K562 (cell line): ENCODE measurements around the gene IZUMO4. TPM values are rescaled to one million over a fixed set of nuclear protein-coding genes. Genes with fewer than 3 reads are reported as not detected.

Experiments used
- ATAC-seq: fragments of 200-7000 bp; cut with Tn5 transposase; 3 replicates; pipeline ENCODE4 v1.9.1; 2020; ENCODE audit warnings: moderate library complexity
- BruUV-seq: library from RNA; stranded (reverse); fragments of 400-500 nt; replicated peaks from 2 replicates; lab custom pipeline; 2021; lab: Mats Ljungman, UMichigan
- CTCF ChIA-PET: fragments of 300-600 bp; formaldehyde crosslinking; extraction: SDS; loops from one replicate; lab custom pipeline; 2021; ENCODE audit warnings: low intra/inter-chr PET ratio; lab: Yijun Ruan, JAX
- POLR2A ChIA-PET: fragments of 300-600, 350-650 bp; sonication (Branson Sonifier 250); formaldehyde crosslinking; extraction: SDS; loops from one replicate; lab custom pipeline; 2021; ENCODE audit warnings: antibody characterized with exemption, inconsistent platforms; lab: Yijun Ruan, JAX
- DNase-seq, 4 experiments: peaks; one replicate each; pipeline versions ENCODE4 v3.0.0 to v3.0.0-alpha.2; 2011 to 2018; ENCODE audit warnings: low spot score in 3 of 4, mixed read lengths in 3 of 4; ENCODE audit errors: extremely low read depth in 1 of 4
- FAIRE-seq: peaks from 2 replicates; lab custom pipeline; 2011; peaks lifted over from hg19 to GRCh38; lab: Jason Lieb, UNC
- H2AFZ ChIP-seq: 2 replicates; pipeline ENCODE4 v1.6.0; 2011; ENCODE audit warnings: low read depth, low read length, control low read depth, inconsistent platforms
- H3K27ac ChIP-seq: fragments of 200-600 bp; 3 replicates; pipeline ENCODE4 v1.8.0; 2011; ENCODE audit warnings: low read depth, mild to moderate bottlenecking, control low read depth, inconsistent platforms, low read length, moderate library complexity, mixed read lengths; ENCODE audit errors: extremely low read depth
- H3K27me3 ChIP-seq, 2 experiments: fragments of 300-600 bp in 1 of 2; 2 replicates in 1 of 2; 3 replicates in 1 of 2; pipeline versions ENCODE4 v1.6.0 to v1.8.0; 2011; ENCODE audit warnings: inconsistent platforms in 2 of 2, low read length in 2 of 2, mild to moderate bottlenecking in 1 of 2, mixed read lengths in 1 of 2, moderate library complexity in 1 of 2; ENCODE audit not compliant: control insufficient read depth in 2 of 2, insufficient read depth in 2 of 2
- H3K36me3 ChIP-seq: fragments of 300-600 bp; 3 replicates; pipeline ENCODE4 v1.8.0; 2011; ENCODE audit warnings: mild to moderate bottlenecking, low read length, inconsistent platforms; ENCODE audit not compliant: control insufficient read depth, insufficient read depth
- H3K4me1 ChIP-seq, 2 experiments: fragments of 200-600 bp in 1 of 2; replicated peaks in 1 of 2; 2 replicates in 1 of 2; 3 replicates in 1 of 2; pipeline versions ENCODE4 v1.5.1 to v1.8.0; 2011; ENCODE audit warnings: inconsistent platforms in 2 of 2, low read length in 2 of 2, mild to moderate bottlenecking in 1 of 2, mixed read lengths in 1 of 2, moderate library complexity in 1 of 2; ENCODE audit not compliant: control insufficient read depth in 2 of 2, insufficient read depth in 2 of 2
- H3K4me2 ChIP-seq: 2 replicates; pipeline ENCODE4 v1.6.1; 2011; ENCODE audit warnings: low read length, control low read depth, inconsistent platforms, mixed read lengths; ENCODE audit not compliant: insufficient read depth
- H3K4me3 ChIP-seq: fragments of 200-600 bp; sonication (generic), shearing (Covaris generic); 2 replicates; pipeline ENCODE4 v1.5.1; 2016; ENCODE audit warnings: control low read depth, inconsistent platforms
- H3K79me2 ChIP-seq: fragments of 200-600 bp; 3 replicates; pipeline ENCODE4 v1.8.0; 2011; ENCODE audit warnings: low read length, inconsistent platforms; ENCODE audit not compliant: control insufficient read depth, insufficient read depth
- H3K9ac ChIP-seq, 2 experiments: 2 replicates each; pipeline versions ENCODE4 v1.6.0 to v1.6.1; 2011; ENCODE audit warnings: low read depth in 2 of 2, low read length in 2 of 2, control low read depth in 1 of 2, inconsistent platforms in 1 of 2, mild to moderate bottlenecking in 1 of 2, mixed read lengths in 1 of 2; ENCODE audit not compliant: insufficient read depth in 1 of 2
- H3K9me1 ChIP-seq: one replicate; pipeline ENCODE4 v1.6.0; 2011; ENCODE audit warnings: inconsistent platforms, mild to moderate bottlenecking, low read length, moderate library complexity; ENCODE audit not compliant: control insufficient read depth, insufficient read depth
- H3K9me3 ChIP-seq: replicated peaks from 2 replicates; pipeline ENCODE4 v1.5.1; 2011; ENCODE audit warnings: low read depth, low read length, inconsistent platforms; ENCODE audit not compliant: control insufficient read depth, insufficient read depth
- H4K20me1 ChIP-seq: replicated peaks from 2 replicates; pipeline ENCODE4 v1.6.1; 2011; ENCODE audit warnings: low read length, inconsistent platforms, mixed read lengths; ENCODE audit not compliant: control insufficient read depth, insufficient read depth
- ADNP ChIP-seq: fragments of 200-800 bp; sonication (Bioruptor generic); IDR thresholded peaks from 2 replicates; pipeline ENCODE4 v1.6.1; 2016; ENCODE audit warnings: missing genetic modification characterization, missing compliant biosample characterization
- BHLHE40 ChIP-seq: IDR thresholded peaks from 2 replicates; pipeline ENCODE4 v1.6.1; 2011; ENCODE audit warnings: low read length, improper control_type of control experiment
- CCNT2 ChIP-seq: IDR thresholded peaks from 2 replicates; pipeline ENCODE4 v1.6.1; 2011; ENCODE audit warnings: borderline replicate concordance, low read depth, mild to moderate bottlenecking, moderate library complexity, mixed read lengths, low read length; ENCODE audit not compliant: insufficient read length; ENCODE audit errors: extremely low read depth
- MEF2D ChIP-seq: conservative IDR thresholded peaks from 2 replicates; pipeline ENCODE4 v1.6.1; 2016; ENCODE audit warnings: low read depth, missing genetic modification characterization, missing compliant biosample characterization
- MLLT1 ChIP-seq, 2 experiments: fragments of 450-650 bp; IDR thresholded peaks; 2 replicates each; pipeline ENCODE4 v1.6.1; 2016
- PHF21A ChIP-seq: fragments of 450-650 bp; IDR thresholded peaks from 2 replicates; pipeline ENCODE4 v1.6.1; 2017; ENCODE audit warnings: low read depth, borderline replicate concordance
- RBBP5 ChIP-seq: fragments of 200-600 bp; sonication (generic); IDR thresholded peaks from 2 replicates; pipeline ENCODE4 v1.6.1; 2012; ENCODE audit warnings: borderline replicate concordance, mild to moderate bottlenecking, low read length, control low read depth, inconsistent platforms; ENCODE audit not compliant: insufficient read depth, poor library complexity, severe bottlenecking
- RBM34 ChIP-seq: fragments of 200-400 bp; formaldehyde crosslinking; IDR thresholded peaks from 2 replicates; pipeline ENCODE4 v1.6.1; 2018; ENCODE audit warnings: low read length, borderline replicate concordance; ENCODE audit not compliant: insufficient read depth
- RCOR1 ChIP-seq, 2 experiments: IDR thresholded peaks; 2 replicates each; pipeline ENCODE4 v1.6.1; 2012; ENCODE audit warnings: low read depth in 2 of 2, low read length in 2 of 2, borderline replicate concordance in 1 of 2, improper control_type of control experiment in 1 of 2
- TCF7 ChIP-seq: sonication (generic); IDR thresholded peaks from 2 replicates; pipeline ENCODE4 v1.6.1; 2016; ENCODE audit warnings: antibody characterized with exemption, borderline replicate concordance
- YY1 ChIP-seq, 3 experiments: IDR thresholded peaks; 2 replicates each; pipeline ENCODE4 v1.6.1; 2011; ENCODE audit warnings: low read length in 2 of 3, mild to moderate bottlenecking in 2 of 3, moderate library complexity in 2 of 3, borderline replicate concordance in 1 of 3, control low read depth in 1 of 3, low read depth in 1 of 3; ENCODE audit not compliant: insufficient read depth in 3 of 3, insufficient replicate concordance in 2 of 3, control insufficient read depth in 1 of 3, insufficient read length in 1 of 3; ENCODE audit errors: extremely low read depth in 1 of 3
- ZBTB17 ChIP-seq: fragments of 450-650 bp; formaldehyde crosslinking; IDR thresholded peaks from 2 replicates; pipeline ENCODE4 v1.4.0; 2020; ENCODE audit warnings: mild to moderate bottlenecking
- ZNF408 ChIP-seq: fragments of 250-450 bp; sonication (Bioruptor Pico); IDR thresholded peaks from 2 replicates; pipeline ENCODE4 v1.4.0; 2020; ENCODE audit warnings: low read depth, mild to moderate bottlenecking, moderate library complexity
- ZNF449 ChIP-seq: fragments of 250-450 bp; sonication (Bioruptor Pico); IDR thresholded peaks from 2 replicates; pipeline ENCODE4 v1.8.0; 2022; ENCODE audit warnings: moderate library complexity, mild to moderate bottlenecking, inconsistent platforms
- ZNF589 ChIP-seq: fragments of 200-800 bp; sonication (Bioruptor generic); IDR thresholded peaks from 2 replicates; pipeline ENCODE4 v1.6.1; 2016; ENCODE audit warnings: low read depth, missing genetic modification characterization, missing compliant biosample characterization
- ZNF699 ChIP-seq: fragments of 250-450 bp; sonication (Bioruptor Pico); IDR thresholded peaks from 2 replicates; pipeline ENCODE4 v1.8.0; 2021; ENCODE audit warnings: mild to moderate bottlenecking, moderate library complexity; ENCODE audit not compliant: insufficient replicate concordance
- WGBS: fragments of 100-300 bp; shearing (Covaris generic); methylation state at CpG from one replicate; pipeline ENCODE4 v1.1.6; 2016; ENCODE audit warnings: low coverage, mixed read lengths; ENCODE audit not compliant: insufficient coverage; ENCODE audit errors: missing lambda C conversion rate; 5-methylcytosine and 5-hydroxymethylcytosine counted together
- in situ Hi-C: fragments of 300-500 bp; cut with MboI; formaldehyde crosslinking; loops from 4 replicates; pipeline ENCODE4 v1.15.0; 2018; ENCODE audit warnings: inconsistent platforms, mixed read lengths
- intact Hi-C: fragments of 100-400 bp; cut with micrococcal nuclease; formaldehyde crosslinking; loops from 2 replicates; pipeline ENCODE4 v1.14.2; 2022
- polyA plus RNA-seq, 8 experiments: library from polyadenylated mRNA; depleted of rRNA in 4 of 8; stranded (reverse) in 5 of 8; unstranded in 3 of 8; fragments of >200 nt; fragmentation: Nextera tagmentation in 2 of 8; fragmentation: Illumina TruSeq in 1 of 8; extraction: Ambion mirVana in 2 of 8; extraction: Trizol in 1 of 8; gene quantifications; 2 replicates each; pipeline versions ENCODE4 v1.2.1 to v1.2.3, GENCODE V29; 2011 to 2014; ENCODE audit warnings: inconsistent platforms in 1 of 8, missing spikeins in 1 of 8
- total RNA-seq, 7 experiments: library from RNA; depleted of rRNA in 6 of 7; stranded (reverse); fragments of >200 nt in 6 of 7; fragmentation: Illumina TruSeq in 2 of 7; extraction: Trizol in 2 of 7; gene quantifications; 2 replicates each; pipeline versions ENCODE4 v1.2.1 to v1.2.3, GENCODE V29; 2011 to 2021; ENCODE audit warnings: low replicate concordance in 1 of 7

The IZUMO4 gene
- total and polyA plus RNA-seq, 9 of the 15 experiments (the other 6 are each of a cell fraction or from before 2014, with no cell fraction given): 0.07 to 3.9 (median 1.2) TPM

DNA sequence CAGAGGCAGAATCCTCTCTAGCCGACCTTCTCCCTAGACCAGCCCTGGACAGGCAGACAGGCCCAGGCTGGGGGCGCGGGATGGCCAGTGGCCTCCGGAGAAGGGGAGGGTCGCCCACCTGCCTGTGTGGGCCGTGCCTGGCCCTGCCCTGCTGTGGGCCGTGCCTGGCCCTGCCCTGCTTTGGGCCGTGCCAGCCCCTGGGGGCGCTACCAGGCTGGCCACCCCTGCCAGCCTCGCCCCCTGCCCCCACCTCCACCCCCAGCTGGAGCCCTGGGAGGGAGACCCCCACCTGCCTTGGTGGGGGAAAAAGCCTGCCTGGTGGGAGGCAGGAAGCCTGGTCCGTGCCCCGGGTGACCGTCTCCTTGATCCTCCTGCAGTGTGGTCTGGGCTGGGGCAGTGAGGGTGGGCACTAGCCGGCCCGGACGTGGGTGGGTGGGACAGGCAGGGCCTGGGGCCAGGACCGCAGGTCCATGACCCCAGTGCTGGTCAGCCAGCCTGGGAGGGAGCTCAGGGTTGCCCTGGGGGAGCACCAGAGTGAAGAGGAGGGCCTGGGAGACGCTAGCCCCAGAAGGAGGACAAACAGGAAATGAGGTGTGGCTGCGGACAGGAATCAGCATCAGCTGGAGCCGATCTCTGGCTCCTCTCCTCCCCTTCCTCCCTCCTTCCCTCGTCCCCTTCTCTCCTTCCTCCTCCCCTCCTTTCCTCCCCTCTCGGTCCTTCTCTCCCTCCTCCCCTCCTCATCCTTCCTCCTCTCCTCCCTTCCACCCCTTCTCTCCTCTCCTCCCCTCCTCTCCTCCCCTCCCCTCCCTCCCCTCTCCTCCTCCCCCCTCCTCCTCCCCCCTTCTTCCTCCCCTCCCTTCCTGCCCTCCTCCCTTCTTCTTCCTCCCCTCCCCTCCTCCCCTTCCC, 40.5 kb upstream of the IZUMO4 start:
- H3K4me1 ChIP-seq: peaks cover 62 to 84% of the 10 kb centered on the region in 2 experiments
- peak overlapping the region; percentile 75 for H2AFZ ChIP-seq
- no peaks in the 10 kb centered on the region for H3K27me3 ChIP-seq
- peak overlapping the region; percentile 80 for H3K4me2 ChIP-seq
- FAIRE-seq (peak; percentile 91), DNase-seq (peak in 2 of 4 experiments; percentile 52 to 92), ATAC-seq (peak; percentile 41)
- peak overlapping the region; percentile 81 to 91 for H3K9ac ChIP-seq
- BruUV-seq: no TSS peak
- in situ Hi-C loops: no loop called here
- intact Hi-C loops: no loop called here
- WGBS: 10% methylated on average over 8 of the region's 22 CpGs
- H3K4me3 ChIP-seq: peak overlapping the region; percentile 47
- H3K36me3 ChIP-seq: no peaks in the 10 kb centered on the region
- H3K79me2 ChIP-seq: peaks cover 13% of the 10 kb centered on the region
- CTCF ChIA-PET: no interaction called here
- POLR2A ChIA-PET: interaction anchor here (1.0 to 1.7 kb wide), 3 partner anchors 9 to 15 kb away, joined by 4 to 7 read pairs (median 4); no protein-coding TSS in a partner anchor
- no peaks in the 10 kb centered on the region for H3K9me1 ChIP-seq
- H3K27ac ChIP-seq: peak overlapping the region; percentile 94
- H3K9me3 ChIP-seq: no peaks in the 10 kb centered on the region
- H4K20me1 ChIP-seq: no peaks in the 10 kb centered on the region
- TF ChIP-seq CCNT2 (no peak), MEF2D (tag) (no peak), ZNF449 (CRISPR knock-in tag) (no peak), YY1 (IDR thresholded peaks at IDR 0.05; ENCODE audit: borderline replicate concordance in 1 of 3, control insufficient read depth in 1 of 3, extremely low read depth in 1 of 3, insufficient read depth in 3 of 3, insufficient read length in 1 of 3, insufficient replicate concordance in 2 of 3, low read depth in 1 of 3, low read length in 2 of 3) (peak in 1 of 3 experiments; percentile 6), TCF7 (no peak), ZNF408 (CRISPR knock-in tag) (no peak), MLLT1 (IDR thresholded peaks at IDR 0.05) (peak; percentile 72 to 96; a peak in 3 of 4 replicates), ZBTB17 (peak; percentile 37; the same call in 1 of the 2 replicates), PHF21A (no peak), RBBP5 (no peak), BHLHE40 (0 out of 2 replicates have a peak, but pooled peaks have one; percentile 20), ZNF589 (CRISPR knock-in tag) (peak; percentile 74; the same call in 1 of the 2 replicates), ADNP (tag) (no peak), RCOR1 (IDR thresholded peaks at IDR 0.05; ENCODE audit: borderline replicate concordance in 1 of 2, low read depth in 2 of 2, low read length in 2 of 2) (peak; percentile 43 to 89; a peak in 3 of 4 replicates), RBM34 (no peak), ZNF699 (CRISPR knock-in tag) (no peak)
